GM19468 (cell line): Measurements from ENCODE around the gene TIPRL.

Source experiments
- ATAC-seq: cut with Tn5 transposase; IDR thresholded peaks from one replicate; pipeline ENCODE4 v1.9.1; 2021; ENCODE audit warnings: mild to moderate bottlenecking, moderate library complexity, moderate number of reproducible peaks; ENCODE audit not compliant: unreplicated experiment; ENCODE audit errors: extremely low read depth

The TIPRL gene

DNA sequence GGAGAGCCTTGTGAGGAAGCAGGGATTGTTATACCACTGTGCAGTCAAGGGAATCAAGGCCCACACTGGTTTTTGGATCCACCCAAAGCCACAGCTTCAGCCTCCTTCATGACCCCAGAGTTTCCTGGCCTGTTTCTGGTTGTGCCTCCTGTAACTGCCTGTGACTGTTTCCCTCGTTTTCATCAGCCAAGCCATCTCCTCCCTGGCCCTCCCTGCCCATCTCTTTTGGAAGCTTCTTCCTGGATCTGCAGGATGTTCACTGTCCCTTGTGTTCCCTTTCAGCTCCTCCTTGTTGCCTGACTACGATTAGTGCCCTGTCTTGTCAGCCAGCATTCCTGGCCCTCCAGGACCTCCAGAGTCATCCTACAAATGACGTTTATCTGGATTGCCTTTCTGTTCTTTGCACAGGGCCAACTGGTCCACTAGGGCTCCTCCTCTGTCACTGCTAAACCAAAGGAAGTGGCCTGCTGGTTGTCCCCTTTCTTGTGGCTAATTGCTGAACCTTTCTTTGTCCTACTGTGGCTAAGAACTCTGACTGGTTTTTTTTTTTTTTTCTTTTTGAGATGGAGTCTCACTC, 65.0 kb downstream of the TIPRL start:
- ATAC-seq, result no peak

GRCh38 chr1:168245042-168245441, 66.3 kb downstream of the TIPRL start:
- no peak for ATAC-seq

- no peak for ATAC-seq
Measured at GRCh38 chr1:168246506-168246905, 67.7 kb downstream of the TIPRL start.
